HG03565 (cell line): ENCODE results near the gene BACH2.

Experiments
- ATAC-seq: cut with Tn5 transposase; IDR thresholded peaks from one replicate; pipeline ENCODE4 v1.9.1; 2021; ENCODE audit warnings: mild to moderate bottlenecking, moderate library complexity; ENCODE audit not compliant: unreplicated experiment

The BACH2 gene

DNA sequence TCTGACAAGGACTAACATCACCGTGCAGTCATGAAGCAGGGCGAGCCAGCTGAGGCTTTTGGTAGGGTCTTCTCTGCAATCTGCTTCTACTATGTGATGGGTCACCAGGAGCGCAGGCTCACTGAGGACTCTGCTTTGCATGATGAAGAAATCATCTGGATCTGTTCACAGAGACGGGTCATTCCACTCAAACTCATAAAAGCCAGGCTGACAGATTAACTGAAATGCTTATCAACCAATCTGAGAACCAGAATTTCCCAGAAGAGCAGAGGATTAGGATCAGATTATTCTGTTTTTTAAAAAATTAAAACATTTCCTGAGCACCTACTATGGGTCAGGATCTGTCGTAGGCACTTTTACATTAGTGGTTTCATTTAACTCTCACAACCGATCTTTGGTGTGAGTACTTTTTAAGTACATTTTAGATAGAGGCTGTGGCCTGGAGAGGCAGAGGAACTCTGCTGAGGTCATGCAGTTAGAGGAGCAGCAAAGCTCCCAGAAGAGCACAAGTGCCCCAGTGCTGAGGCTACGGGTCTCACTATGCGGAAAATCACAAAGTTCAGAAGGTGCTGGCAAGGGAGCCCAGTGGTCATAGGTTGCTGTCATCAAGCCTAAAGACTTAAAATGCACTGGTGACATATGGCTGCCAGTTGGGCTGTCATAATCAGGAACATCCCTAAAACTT is 109.1 kb downstream of the BACH2 start:
- no peak for ATAC-seq

DNA sequence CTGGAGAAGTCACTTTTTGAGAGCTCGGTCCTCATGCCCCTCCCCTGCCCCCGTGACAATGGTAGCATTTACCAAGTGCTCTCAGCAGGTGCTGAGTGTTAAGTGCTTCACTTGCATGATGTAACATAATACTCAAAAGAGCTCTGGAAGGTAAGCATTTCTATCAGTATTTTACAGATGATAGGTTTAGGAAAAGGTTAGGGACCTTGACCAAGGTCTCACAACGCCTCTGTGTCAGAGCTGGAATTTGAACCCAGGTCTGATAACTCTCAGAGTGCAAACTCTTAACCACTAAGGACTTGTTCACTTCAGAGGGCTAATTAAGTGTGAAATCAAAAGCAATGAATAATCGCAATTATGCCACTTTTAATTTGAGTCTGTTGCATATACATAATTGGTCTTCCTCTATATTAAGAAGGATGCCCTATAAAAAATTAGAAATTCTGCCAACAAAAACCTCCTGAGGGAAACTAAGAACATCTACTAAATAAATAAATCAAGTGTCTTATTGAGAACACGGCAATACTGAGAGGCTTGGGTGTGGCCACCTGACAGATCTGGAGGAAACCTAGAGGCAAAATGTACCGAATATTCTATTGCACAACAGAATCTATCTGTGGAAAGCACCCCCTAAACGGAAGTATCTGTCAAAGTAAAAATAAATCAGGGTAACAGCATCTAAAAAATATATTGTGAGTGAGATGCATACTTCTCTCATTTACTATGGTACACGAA is 109.8 kb downstream of the BACH2 start:
- ATAC-seq, result no peak

DNA sequence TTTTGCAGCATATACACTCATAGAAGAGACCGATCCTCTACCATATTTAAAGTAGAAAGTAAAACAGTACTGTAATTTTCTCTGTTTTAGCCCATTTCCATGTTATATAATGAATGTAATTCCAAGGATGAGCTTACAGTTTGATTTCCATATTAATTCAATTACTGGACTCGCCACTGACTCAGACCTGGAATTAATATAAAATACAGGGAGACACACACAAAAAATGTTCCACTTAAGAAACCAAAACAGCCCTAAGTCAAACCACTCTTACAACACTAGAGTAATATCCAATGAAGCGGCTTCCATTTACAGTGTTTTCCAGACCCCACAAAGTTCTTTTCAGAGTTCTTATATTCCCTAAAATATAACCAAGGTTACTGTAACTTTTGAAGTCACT is 110.6 kb downstream of the BACH2 start:
- ATAC-seq, result no peak

DNA sequence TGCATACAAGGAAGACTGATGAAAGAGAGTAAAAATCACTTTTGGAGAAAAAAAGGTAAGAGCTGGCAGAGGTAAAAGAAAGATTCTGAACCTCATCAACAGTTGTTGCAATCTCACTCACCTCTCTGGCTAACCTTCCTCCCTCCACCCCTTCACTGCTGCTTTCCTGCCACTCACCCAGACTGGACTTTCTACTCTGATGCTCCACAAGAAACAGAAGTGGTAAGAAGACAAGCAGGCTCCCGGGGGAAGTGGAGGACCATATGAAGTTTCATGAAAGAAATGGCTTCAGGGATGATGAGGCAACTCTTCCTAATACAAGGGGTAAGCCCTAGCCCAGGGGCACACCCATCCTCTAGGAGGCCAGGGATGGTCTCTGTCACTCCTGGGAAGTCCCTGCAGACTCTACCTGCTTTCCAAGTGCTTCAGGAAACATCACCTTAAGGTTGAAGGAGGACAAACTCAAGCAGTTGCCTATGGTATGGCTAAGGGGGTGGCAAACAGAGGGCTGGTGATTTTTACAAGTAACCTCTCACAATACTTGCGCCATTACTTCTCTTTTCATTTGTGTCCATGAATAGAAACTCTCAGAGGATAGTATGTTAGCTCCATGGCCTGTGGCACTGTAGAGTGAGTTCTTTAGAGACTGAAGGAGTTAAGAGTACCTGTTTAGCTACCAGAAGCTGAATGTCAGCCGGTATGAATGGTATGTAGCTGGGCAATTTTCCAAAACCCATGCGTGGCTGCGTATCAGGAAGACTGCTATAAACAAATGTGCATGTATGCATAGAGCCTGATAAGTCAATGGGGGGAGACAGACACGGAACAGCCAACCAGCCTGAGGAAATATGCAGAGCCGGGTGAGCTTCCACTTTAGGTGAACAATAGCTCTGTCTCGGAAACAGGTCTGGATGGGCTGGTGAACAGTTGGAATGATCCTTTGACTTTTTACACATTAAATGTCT is 112.0 kb downstream of the BACH2 start:
- no peak for ATAC-seq

DNA sequence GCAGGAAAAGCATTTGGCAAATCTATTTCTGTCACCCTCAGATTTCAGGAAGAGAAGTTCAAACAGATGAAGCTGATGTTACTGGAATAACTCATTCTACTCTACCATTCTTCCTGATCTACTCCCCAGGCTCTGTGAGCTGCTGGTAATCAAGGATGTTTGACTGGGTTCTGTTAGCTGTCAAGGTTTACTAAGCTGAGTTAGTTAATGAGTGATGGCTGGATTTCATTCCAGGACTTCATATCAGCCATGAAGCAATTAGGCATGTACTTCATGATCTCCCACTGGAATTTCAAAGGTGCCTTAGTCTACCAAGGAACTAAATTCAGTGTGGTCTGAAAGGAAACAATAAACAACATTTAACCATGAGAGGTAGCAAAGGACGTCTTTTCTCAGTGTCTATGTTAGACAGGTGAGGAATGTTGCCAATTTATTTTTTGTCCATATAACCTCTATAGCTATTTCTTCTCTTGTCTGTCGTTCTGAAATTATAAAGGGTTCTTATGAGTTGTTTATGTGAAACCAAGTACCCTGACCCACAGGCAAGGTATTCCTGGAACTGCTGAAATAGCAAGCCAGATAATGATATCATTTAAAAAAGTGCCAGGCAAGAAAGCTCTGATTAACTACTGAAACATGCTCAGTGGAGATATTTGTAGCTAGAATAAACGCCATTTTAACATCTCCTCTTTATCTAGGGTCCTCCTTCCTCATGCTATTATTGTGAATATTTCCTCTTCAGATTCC is 112.9 kb downstream of the BACH2 start:
- ATAC-seq, result no peak

DNA sequence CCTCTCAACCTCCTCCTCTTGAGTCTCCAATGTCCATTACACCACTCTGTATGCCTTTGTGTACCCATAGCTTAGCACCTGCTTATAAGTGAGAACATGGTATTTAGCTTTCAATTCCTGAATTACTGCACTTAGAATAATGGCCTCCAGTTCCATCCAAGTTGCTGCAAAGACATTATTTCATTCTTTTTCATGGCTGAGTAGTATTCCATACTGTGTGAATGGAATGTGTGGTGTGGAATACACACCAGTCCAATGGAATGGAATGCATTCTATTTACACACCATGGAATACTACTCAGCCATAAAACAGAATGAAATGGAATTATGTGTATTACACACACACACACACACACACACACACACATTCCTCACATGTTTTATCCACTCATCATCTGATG is 116.1 kb downstream of the BACH2 start:
- ATAC-seq, result no peak

DNA sequence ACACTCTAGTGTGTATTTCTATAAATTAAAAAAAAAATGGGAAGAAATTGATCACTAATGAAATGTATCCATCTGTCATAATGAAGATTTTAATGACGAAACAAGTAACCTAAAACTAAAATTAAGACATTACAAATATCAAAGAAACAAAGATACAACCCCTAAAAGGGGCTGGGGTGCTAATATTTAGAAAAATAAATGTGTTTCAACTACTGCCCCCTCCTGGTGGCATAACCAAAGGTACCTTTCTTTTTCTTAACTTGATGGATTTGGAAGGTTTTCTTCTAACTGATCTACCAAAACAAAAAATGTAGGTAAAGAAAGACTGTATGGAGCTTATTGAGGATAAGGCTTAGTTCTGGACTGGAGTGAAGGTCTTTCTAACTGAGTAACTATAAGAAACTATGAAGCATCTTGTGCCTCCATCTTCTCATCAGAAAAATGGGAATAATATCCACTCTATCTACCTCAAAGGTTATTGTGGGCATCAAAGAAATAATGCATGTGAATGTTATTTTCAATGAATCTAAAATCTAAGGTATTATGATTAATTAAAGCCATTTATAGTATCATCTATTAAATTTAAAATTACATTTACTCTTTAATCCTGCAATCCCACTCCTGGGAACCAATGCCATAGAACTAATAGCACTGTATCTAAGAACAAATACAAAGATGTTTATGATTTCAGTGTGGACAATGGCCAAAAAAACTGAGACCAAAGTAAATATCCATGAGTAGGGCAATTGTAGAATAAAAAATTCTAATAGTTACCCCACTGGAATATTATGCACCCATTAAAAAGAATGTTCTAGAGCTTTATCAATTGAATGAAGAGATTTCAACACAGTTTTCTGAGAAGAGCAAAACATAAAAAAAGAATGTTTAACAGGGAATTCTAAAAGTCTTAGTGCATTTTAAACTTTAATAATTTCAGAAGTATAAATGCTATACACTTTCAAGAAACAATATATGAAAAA is 117.2 kb downstream of the BACH2 start:
- ATAC-seq, result no peak

DNA sequence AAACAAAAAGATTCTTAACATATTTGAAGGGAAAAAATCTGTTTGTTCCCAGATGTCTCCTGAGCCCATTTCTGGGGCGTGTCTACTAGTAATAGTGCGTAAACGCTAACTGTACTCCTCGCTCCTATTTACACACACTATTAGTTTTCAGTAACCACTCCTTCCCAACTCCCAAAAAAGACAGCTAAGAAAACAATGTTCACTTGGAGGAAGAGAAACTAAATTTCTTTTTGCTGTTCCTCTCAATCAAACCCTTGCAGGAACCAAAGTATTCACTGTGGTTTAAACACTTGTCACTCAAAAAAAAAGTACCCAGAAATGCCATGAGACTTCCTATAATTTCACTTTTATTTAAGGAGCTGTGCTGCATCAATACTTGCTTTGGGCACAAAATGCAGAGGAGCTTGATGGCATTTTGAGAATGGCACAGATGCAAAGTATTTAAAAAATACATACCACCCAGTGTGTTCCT is 118.2 kb downstream of the BACH2 start:
- ATAC-seq, result no peak

DNA sequence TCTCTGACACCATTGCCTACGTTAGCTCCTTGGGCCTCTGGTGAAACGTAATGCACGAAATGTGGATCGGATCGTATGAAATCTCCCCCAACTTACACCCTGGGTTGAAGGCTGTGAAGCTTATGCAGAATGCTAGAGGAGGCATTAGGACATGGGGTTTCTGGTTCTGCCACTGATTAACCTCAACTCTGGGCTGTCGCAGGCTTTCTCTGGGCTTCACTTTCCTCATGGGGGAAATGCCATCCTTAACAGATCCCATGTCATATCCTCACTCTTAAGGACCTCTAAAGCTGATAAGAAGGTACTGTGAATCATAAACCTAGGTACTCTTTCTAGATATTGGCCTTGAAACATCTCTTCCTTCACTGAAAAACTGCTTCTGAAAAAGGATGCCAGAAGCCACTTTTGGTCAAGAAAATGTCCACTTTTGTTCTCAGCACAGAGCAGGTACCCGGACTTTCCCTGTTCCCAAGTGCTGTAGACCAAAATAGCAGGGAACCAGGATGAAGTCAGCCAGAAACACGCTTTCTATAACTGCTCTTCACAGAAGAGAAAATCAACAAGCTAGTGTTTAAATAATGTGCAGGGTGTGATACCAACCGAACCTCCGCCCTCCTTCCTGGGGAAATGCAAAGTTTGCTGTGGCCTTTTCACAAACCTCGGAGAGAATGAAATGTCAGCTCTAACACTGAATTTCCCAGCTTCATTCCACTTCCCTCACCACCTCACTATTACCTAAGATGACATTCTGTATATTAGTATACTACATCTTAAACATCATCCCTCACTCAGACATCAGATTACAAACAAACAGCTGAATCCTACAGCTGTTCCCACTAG is 118.9 kb downstream of the BACH2 start:
- no peak for ATAC-seq

DNA sequence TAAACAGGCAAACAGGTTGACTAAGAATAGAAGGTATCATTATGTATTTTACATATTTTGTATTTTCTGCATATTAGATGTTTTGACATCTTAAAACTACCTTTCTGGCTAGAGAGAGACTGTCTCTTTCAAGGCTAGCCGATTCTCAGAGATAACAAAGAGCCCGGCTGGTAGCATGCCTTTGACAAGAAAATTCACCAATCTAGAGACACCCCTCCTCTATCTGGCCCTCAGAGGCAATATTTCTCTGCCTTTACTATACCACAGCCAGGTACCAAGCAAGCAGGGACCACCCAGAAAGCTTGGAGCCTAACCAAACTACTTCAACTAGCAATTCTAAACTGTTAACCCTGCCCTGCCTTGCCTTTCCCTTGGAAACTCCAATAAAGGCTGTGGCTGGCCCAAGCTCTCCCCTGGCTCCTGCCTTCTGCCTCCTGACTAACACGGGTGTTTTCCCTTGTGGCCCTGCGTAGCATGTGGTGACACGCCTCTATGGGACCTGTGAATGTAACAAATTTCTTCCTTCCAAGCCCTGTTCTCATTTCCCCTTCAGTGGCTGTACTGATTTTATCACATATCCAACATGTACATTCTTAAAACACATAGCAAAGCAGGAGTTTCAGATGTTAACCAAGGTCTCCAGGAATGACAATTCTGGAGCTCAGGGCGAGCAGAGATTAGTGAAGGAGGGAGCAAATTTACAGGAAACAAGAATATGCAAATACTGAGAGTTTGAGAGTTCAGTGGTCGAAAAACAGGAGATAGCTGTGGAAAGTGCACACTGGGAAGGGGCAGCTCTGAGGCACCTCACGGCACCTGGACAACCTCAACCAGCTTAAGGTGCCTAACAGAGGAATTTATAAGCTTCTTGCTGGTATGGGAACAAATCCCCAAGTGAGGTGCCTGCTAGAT is 120.8 kb downstream of the BACH2 start:
- ATAC-seq, result peak; percentile 74

DNA sequence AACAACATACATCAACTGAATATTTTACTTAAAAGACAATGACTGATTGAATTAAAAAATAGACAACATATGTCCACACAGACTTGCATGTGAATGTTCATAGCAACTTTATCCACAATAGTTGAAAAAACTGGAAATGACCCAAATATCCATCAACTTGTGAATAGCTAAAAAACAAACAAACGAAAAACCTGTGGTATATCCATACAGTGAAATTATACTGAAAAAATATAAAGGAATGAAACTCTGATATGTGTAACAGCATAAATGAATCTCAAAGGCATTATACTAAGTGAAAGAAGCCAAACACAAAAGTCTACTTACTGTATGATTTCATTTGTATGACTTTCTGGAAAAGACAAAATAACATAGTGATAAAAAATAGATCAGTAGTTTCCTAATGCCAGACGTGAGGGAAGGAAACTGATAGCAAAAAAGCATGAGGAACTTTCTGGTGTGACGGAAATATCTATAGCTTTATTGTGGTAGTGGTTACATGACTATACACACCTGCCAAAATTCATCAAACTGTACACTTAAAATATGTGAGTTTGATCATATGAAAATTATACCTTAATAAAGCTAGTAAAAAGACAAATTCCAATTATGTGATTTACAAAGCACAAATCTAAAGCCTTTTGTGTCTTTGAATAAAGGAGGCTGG is 123.2 kb downstream of the BACH2 start:
- no peak for ATAC-seq

DNA sequence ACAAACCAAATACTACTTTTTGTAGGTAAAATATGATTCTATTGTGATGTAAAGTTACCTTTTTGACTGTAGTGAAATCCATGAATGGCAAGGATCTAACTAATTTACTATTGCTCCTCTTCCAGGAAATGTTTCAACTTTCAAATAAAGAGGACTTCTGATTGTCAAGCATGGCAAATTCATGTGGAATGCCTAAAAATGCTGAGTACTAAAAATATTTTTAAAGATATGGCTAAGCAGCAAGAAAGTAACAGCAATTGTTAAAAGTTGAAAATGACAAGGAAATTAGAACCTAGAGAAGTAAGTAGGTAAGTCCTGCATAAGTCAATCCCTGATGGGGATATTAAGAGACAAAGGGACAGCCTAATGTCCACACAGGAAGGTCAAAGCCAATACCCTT is 126.0 kb downstream of the BACH2 start:
- no peak for ATAC-seq

DNA sequence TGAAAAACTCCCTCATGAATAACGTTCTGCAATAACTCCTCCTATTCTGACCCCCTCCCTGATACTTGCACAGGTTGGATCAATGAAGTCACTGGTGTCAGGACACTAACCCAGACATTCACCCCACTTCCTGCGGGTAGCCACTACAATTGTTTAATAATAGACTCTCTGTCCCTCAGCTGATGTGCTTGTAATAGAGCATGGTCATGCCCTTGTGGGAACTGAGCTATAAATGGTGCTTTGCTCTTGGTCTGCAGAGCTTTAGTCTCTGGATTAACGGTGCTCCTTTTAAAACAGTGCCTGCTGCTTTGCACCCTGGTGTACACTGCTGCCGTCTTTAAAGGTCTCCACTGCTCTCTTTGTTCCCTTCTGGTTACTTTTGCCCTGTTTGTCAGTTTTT is 127.3 kb downstream of the BACH2 start:
- ATAC-seq, result no peak

DNA sequence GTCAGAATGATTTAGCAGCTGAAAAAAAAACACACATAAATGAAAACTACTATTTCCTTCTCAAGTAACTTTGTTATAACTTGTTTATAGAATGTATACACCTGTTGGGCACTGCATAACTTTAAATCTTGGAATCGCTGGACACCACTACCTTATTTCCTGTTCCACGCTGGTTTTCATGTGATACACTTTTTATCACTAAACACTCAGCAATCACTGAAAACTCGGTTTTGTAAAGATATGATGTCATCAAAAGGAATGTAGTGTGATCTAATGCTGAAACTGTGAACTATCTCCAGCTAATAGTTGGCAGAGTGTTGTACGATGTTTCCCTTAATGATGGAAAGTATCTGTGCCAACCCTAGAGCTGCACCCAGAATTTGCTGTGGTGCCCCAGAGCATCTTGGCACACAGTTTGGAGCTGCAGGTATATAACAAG is 127.9 kb downstream of the BACH2 start:
- ATAC-seq, result no peak

DNA sequence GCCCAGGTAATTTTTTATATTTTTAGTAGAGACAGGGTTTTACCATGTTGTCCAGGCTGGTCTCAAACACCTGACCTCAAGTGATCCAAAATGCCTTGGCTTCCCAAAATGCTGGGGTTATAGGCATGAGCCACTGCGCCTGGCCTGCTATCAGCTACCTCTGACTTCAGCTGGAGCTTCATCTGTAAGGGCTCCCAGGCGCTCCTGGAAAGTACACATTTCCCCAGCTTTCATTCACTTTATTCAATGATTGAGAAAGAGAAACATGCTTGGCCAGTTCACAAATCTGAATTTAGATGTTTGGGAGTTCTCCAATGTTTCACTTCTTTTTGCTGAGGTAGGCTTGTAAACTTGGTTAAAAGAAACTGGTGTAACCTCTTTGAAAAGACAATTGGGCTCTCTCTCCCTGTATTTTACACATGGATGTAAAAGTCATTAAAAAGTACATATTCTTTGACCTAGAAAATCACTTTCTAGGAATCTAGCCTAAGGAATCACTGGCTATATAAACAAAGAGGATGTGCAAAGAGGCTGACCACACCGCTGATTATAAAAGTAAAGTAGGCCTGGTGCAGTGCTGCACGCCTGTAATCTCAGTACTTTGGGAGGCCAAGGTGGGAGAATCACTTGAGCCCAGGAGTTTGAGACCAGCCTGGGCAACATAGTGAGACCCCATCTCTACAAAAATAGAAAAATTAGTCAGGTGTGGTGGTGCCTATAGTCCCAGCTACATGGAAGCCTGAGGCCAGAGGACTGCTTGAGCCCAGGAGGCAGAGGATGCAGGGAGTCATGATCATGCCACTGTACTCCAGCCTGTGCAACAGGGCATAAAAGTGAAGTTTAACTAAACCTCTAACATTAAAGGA is 128.9 kb downstream of the BACH2 start:
- no peak for ATAC-seq
